Heart left ventricle (tissue), 16 donors: ENCODE measurements around the gene CRYGN. TPM values are rescaled to one million over a fixed set of nuclear protein-coding genes. Genes with fewer than 3 reads are reported as not detected.
A peak's percentile ranks its signal among the peaks of the same experiment; 100 is the strongest.

Experiments
- ATAC-seq, 4 donors: fragments of 200-7000 bp; cut with Tn5 transposase; one replicate each; pipeline ENCODE4 v1.9.1; 2020 to 2022; ENCODE audit warnings: moderate library complexity in 4 of 4, mild to moderate bottlenecking in 3 of 4, moderate number of reproducible peaks in 1 of 4
- DNase-seq, 5 donors: peaks; one replicate each; pipeline ENCODE4 v3.0.0-alpha.2; 2020
- H3K27ac ChIP-seq, 12 donors: fragments of 200-600 bp; sonication (generic) in 4 of 12; one replicate each; pipeline versions ENCODE4 v1.5.0 to v1.8.0; 2016 to 2022; ENCODE audit warnings: mild to moderate bottlenecking in 2 of 12
- H3K27me3 ChIP-seq, 9 donors: fragments of 200-600 bp; sonication (generic) in 2 of 9; one replicate each; pipeline versions ENCODE4 v1.5.1 to v1.8.0; 2016 to 2022; ENCODE audit warnings: mild to moderate bottlenecking in 3 of 9
- H3K36me3 ChIP-seq, 9 donors: fragments of 200-600 bp; sonication (generic) in 2 of 9; one replicate each; pipeline versions ENCODE4 v1.5.0 to v1.8.0; 2018 to 2022; ENCODE audit warnings: mild to moderate bottlenecking in 2 of 9
- H3K4me1 ChIP-seq, 12 donors: fragments of 200-600 bp; sonication (generic) in 4 of 12; one replicate each; pipeline versions ENCODE4 v1.5.0 to v1.8.0; 2016 to 2022; ENCODE audit warnings: mild to moderate bottlenecking in 3 of 12
- H3K4me3 ChIP-seq, 12 donors: fragments of 200-600 bp; sonication (generic) in 4 of 12; one replicate each; pipeline versions ENCODE4 v1.5.0 to v1.8.0; 2017 to 2022; ENCODE audit warnings: mild to moderate bottlenecking in 9 of 12, moderate library complexity in 4 of 12
- H3K9me3 ChIP-seq, 12 donors: fragments of 200-600 bp; sonication (generic) in 4 of 12; one replicate each; pipeline versions ENCODE4 v1.5.0 to v1.8.0; 2016 to 2022; ENCODE audit warnings: mild to moderate bottlenecking in 1 of 12
- POLR2A ChIP-seq, 2 donors: fragments of 450-650 bp; IDR thresholded peaks; one replicate each; pipeline ENCODE4 v1.6.1; 2017; ENCODE audit warnings: antibody characterized with exemption in 2 of 2, mild to moderate bottlenecking in 2 of 2, moderate library complexity in 2 of 2
- WGBS, 4 donors: extraction: QIAGEN DNeasy Blood & Tissue Kit in 2 of 4; methylation state at CpG; one replicate each; pipeline versions ENCODE4 v1.1.5 to v1.1.7; 2013 to 2018; 5-methylcytosine and 5-hydroxymethylcytosine counted together
- intact Hi-C, 10 donors: fragments of 100-400 bp; cut with DNase I; formaldehyde crosslinking; loops; one replicate each; pipeline versions ENCODE4 v1.11.1 to v1.14.2; 2022
- polyA plus RNA-seq, 2 donors: library from polyadenylated mRNA; stranded (reverse); fragments of 200-250 nt; gene quantifications; one replicate each; pipeline ENCODE4 v1.2.3, GENCODE V29; 2013
- total RNA-seq, 9 donors: library from RNA; depleted of rRNA in 2 of 9; stranded (reverse); fragments of >200 nt in 2 of 9; fragmentation: NEBNext Ultra II Directional in 3 of 9; extraction: Animal tissue kit (Norgen Biotek cat#: 25700) in 3 of 9; gene quantifications; one replicate each; pipeline versions ENCODE4 v1.1.0 to v1.2.4, GENCODE V29; 2016 to 2023
- TF ChIP-seq, protein P1 (sequence below), 12 donors: fragments of 200-600 bp; sonication (generic) in 4 of 12; IDR thresholded peaks; one replicate each; pipeline versions ENCODE4 v1.5.0 to v1.8.0; 2018 to 2022; ENCODE audit warnings: antibody characterized with exemption in 12 of 12, mild to moderate bottlenecking in 5 of 12
- donor health status: ischemic (EF 13 %, LVEDD 7.1; RV severe dilation, severe dysfunction).
- donor health status: healthy with polysubstance abuse.
- donor health status: DM: no; HTN: yes; CAD: no.
- donor health status: DM: no; HTN: no; CAD: no.
- donor health status: ischemic (EF 25% LVEDD 6.9; RV normal size, moderate dysfunction).
- donor health status: ischemic (EF 25% LVEDD 5.7; RV mildly dilated, moderate dysfunction).
- donor health status: healthy.
- donor health status: DM: yes; HTN: yes; CAD: no.
- donor health status: ischemic (EF 35%, LVEDD 5.7; RV mildly dilated, moderate dysfunction).
- donor health status: nonischemic (EF 11% LVEDD 7.7; RV severe dilation, severe dysfunction).
- donor health status: DM: yes; HTN: yes; CAD: no.
- donor health status: PGD.
- donor health status: ischemic (EF 29% LVEDD 5.4; RV normal size, mild dysfunction).
- donor health status: nonischemic (EF 23%, LVEDD 6.1; RV moderate dilation, normal function).

CRYGN gene
- total and polyA plus RNA-seq, 11 donors: 0.50 to 0.52 TPM; not detected in 9

GRCh38 chr7:151426441-151426903 lies 13.5 kb downstream of the CRYGN start:
- Histone ChIP-seq H3K4me3 (peak overlapping the region in 5 of 12 donors; percentile 3 to 32 (median 26)), H3K27ac (peak overlapping the region in 8 of 12 donors; percentile 14 to 61 (median 36)), H3K9me3 (no peaks in the 10 kb centered on the region), H3K4me1 (peaks cover 0 to 22% (median 2%) of the 10 kb centered on the region in 12 donors), H3K27me3 (peaks cover 0 to 4% (median 0%) of the 10 kb centered on the region in 9 donors), H3K36me3 (no peaks in the 10 kb centered on the region)
- TF ChIP-seq POLR2A (IDR thresholded peaks at IDR 0.05): no peak
- TF ChIP-seq, protein P1, sequence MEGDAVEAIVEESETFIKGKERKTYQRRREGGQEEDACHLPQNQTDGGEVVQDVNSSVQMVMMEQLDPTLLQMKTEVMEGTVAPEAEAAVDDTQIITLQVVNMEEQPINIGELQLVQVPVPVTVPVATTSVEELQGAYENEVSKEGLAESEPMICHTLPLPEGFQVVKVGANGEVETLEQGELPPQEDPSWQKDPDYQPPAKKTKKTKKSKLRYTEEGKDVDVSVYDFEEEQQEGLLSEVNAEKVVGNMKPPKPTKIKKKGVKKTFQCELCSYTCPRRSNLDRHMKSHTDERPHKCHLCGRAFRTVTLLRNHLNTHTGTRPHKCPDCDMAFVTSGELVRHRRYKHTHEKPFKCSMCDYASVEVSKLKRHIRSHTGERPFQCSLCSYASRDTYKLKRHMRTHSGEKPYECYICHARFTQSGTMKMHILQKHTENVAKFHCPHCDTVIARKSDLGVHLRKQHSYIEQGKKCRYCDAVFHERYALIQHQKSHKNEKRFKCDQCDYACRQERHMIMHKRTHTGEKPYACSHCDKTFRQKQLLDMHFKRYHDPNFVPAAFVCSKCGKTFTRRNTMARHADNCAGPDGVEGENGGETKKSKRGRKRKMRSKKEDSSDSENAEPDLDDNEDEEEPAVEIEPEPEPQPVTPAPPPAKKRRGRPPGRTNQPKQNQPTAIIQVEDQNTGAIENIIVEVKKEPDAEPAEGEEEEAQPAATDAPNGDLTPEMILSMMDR (IDR thresholded peaks at IDR 0.05): no peak
- peak in 4 of 5 donors; percentile 54 to 80 (median 70) for DNase-seq
- intact Hi-C loops: no loop called here
- WGBS, 4 donors: 37 to 52% (median 50%) methylated on average over 14 of the region's 14 CpGs
- peak in 3 of 4 donors; percentile 42 to 77 (median 45) for ATAC-seq

DNA sequence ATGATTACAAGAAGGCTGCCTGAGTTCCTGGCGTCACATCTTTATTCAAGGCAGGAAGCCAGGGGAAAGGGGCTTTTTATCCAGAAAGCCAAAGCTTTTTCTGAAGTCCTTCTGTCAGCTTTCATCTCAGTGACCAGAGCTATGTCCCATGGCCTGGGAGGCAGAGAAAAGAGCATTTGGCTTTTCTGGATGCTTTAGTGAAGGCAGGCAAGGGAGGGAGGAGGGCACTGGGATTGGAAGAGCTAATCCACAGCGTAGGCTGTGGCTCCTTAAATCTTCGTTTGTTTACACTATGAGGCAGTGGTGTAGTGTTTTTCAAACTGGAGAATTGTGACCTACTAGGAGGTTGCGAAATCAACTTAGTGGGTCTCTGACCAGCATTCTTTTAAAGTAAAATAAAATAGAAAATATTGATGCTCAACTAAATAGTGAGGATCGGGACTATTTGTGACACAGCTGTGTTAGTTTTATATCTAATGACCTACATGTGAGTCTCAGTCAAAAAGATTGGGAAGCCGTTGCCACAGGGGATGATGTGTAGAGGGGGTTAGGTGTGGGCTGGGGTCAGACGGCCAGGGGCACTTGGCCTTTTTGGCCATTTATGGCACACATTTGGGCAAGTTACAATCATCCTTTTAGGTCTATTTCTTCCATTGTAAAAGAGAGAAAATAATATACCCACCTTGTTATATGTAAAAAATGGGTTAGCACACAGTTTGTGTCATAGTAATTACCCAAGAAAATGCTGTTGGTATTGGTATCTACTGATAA lies 14.1 kb downstream of the CRYGN start:
- TF ChIP-seq, protein P1 (IDR thresholded peaks at IDR 0.05): no peak
- no peak for TF ChIP-seq POLR2A (IDR thresholded peaks at IDR 0.05)
- no peaks in the 10 kb centered on the region for H3K36me3 ChIP-seq

DNA sequence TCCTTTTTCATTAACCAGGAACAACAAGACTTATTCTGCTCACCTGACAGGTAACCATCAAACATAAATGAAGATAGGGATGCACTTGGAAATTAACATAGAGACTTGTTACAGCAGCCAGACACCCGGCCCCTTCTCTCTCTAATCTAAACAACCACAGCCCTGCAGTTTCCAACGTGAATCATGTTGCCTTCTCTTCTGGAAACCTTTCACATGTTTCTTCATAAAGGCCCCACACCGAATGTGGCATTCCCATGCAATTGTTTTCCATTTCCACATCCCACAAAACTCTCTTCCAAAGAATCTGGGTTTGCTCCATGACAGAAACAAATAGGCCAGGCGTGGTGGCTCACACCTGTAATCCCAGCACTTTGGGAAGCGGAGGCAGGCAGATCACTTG lies 15.1 kb downstream of the CRYGN start:
- Histone ChIP-seq H3K9me3 (peaks cover 0 to 7% (median under 1%) of the 10 kb centered on the region in 12 donors), H3K27ac (no peak overlapping the region), H3K4me3 (no peak overlapping the region), H3K27me3 (peaks cover 0 to 8% (median 0%) of the 10 kb centered on the region in 9 donors), H3K36me3 (no peaks in the 10 kb centered on the region), H3K4me1 (peaks cover 0 to 22% (median 2%) of the 10 kb centered on the region in 12 donors)
- DNase-seq (no peak), ATAC-seq (no peak)
- intact Hi-C loops: no loop called here
- WGBS, 4 donors: 82 to 90% (median 85%) methylated on average over 5 of the region's 5 CpGs
- TF ChIP-seq, protein P1 (IDR thresholded peaks at IDR 0.05): no peak
- no peak for TF ChIP-seq POLR2A (IDR thresholded peaks at IDR 0.05)

More for the DNA sequence above, 14.1 kb downstream of the CRYGN start:
- Histone ChIP-seq H3K9me3 (no peaks in the 10 kb centered on the region), H3K4me3 (peak overlapping the region in 5 of 12 donors; percentile 3 to 32 (median 26)), H3K27me3 (peaks cover 0 to 4% (median 0%) of the 10 kb centered on the region in 9 donors), H3K4me1 (peaks cover 0 to 22% (median 2%) of the 10 kb centered on the region in 12 donors), H3K27ac (peak overlapping the region in 7 of 12 donors; percentile 14 to 61 (median 37))
- 68 to 73% (median 72%) methylated on average over 7 of the region's 7 CpGs for whole genome bisulfite sequencing, 4 donors
- intact Hi-C loops: no loop called here
- ATAC-seq (peak in 2 of 4 donors; percentile 40 to 75), DNase-seq (no peak)

- no peak for TF ChIP-seq POLR2A (IDR thresholded peaks at IDR 0.05)
- TF ChIP-seq, protein P1 (IDR thresholded peaks at IDR 0.05): no peak
- Histone ChIP-seq H3K27ac (no peak overlapping the region), H3K4me1 (peaks cover 0 to 21% (median 2%) of the 10 kb centered on the region in 12 donors), H3K36me3 (no peaks in the 10 kb centered on the region), H3K9me3 (peaks cover 0 to 15% (median 4%) of the 10 kb centered on the region in 12 donors), H3K27me3 (peaks cover 0 to 12% (median 0%) of the 10 kb centered on the region in 9 donors), H3K4me3 (no peak overlapping the region)
- ATAC-seq (no peak), DNase-seq (no peak)
- intact Hi-C loops: no loop called here
- 85 to 89% (median 88%) methylated on average over 5 of the region's 5 CpGs for WGBS, 4 donors
Observed at GRCh38 chr7:151423936-151424335, 16.0 kb downstream of the CRYGN start.
